GM12872 (cell line): ENCODE measurements around the gene ZDHHC21.

ENCODE experiments used
- CTCF ChIP-seq: IDR thresholded peaks from 3 replicates; pipeline ENCODE4 v1.5.1; 2011; ENCODE audit warnings: low read depth, mild to moderate bottlenecking, low read length, moderate library complexity; ENCODE audit not compliant: insufficient read depth

The ZDHHC21 gene

GRCh38 chr9:14693251-14693861 lies at the start of gene ZDHHC21:
ZDHHC21 (minus strand) TSS chr9:14693432; CDS start chr9:14674340, 19,092 bp downstream.
- TF ChIP-seq CTCF = no peak

GRCh38 chr9:14741369-14741768 lies 48.1 kb upstream of the ZDHHC21 start:
- no peak for TF ChIP-seq CTCF

- TF ChIP-seq CTCF = no peak
Measured at GRCh38 chr9:14733133-14733532, 39.9 kb upstream of the ZDHHC21 start.

- no peak for TF ChIP-seq CTCF
Measured at GRCh38 chr9:14731294-14731981, 38.2 kb upstream of the ZDHHC21 start.

GRCh38 chr9:14730461-14730898 lies 37.2 kb upstream of the ZDHHC21 start:
- no peak for TF ChIP-seq CTCF

GRCh38 chr9:14723301-14723700 lies 30.1 kb upstream of the ZDHHC21 start:
- TF ChIP-seq CTCF = no peak

- no peak for TF ChIP-seq CTCF
Measured at GRCh38 chr9:14722391-14723035, 29.3 kb upstream of the ZDHHC21 start, which contains the start of gene CER1. CER1 (minus strand) TSS chr9:14722733; CDS start chr9:14722672, 61 bp downstream.
